Upper lobe of left lung (tissue), 6 donors: Measurements from ENCODE around the gene RALGDS. TPM values are rescaled to one million over a fixed set of nuclear protein-coding genes. Genes with fewer than 3 reads are reported as not detected.
A peak's percentile ranks its signal among the peaks of the same experiment; 100 is the strongest.

Experiments
- ATAC-seq, 2 donors: fragments of 200-7000 bp; cut with Tn5 transposase; one replicate each; pipeline ENCODE4 v1.9.1; 2022; ENCODE audit warnings: mild to moderate bottlenecking in 2 of 2, moderate library complexity in 2 of 2; ENCODE audit not compliant: low FRiP score in 2 of 2
- DNase-seq, 2 donors: peaks; one replicate each; pipeline ENCODE4 v3.0.0-alpha.2; 2019 to 2020
- H3K27ac ChIP-seq, 4 donors: fragments of 200-600 bp; sonication (generic); one replicate each; pipeline ENCODE4 v1.5.1; 2016 to 2019
- H3K27me3 ChIP-seq, 4 donors: fragments of 200-600 bp; sonication (generic); one replicate each; pipeline ENCODE4 v1.5.1; 2017 to 2019
- H3K36me3 ChIP-seq, 4 donors: fragments of 200-600 bp; sonication (generic); one replicate each; pipeline ENCODE4 v1.5.1; 2016 to 2019
- H3K4me1 ChIP-seq, 4 donors: fragments of 200-600 bp; sonication (generic); one replicate each; pipeline ENCODE4 v1.5.1; 2018 to 2019
- H3K4me3 ChIP-seq, 4 donors: fragments of 200-600 bp; sonication (generic); one replicate each; pipeline ENCODE4 v1.5.1; 2017 to 2019; ENCODE audit warnings: mild to moderate bottlenecking in 2 of 4, moderate library complexity in 1 of 4
- H3K9me3 ChIP-seq, 4 donors: fragments of 200-600 bp; sonication (generic); one replicate each; pipeline ENCODE4 v1.5.1; 2018 to 2019
- EP300 ChIP-seq, 4 donors: sonication (generic); formaldehyde crosslinking; IDR thresholded peaks; one replicate each; pipeline ENCODE4 v1.5.1; 2017; ENCODE audit warnings: antibody characterized with exemption in 4 of 4, control low read depth in 2 of 4
- POLR2A ChIP-seq, 4 donors: fragments of 450-650 bp; IDR thresholded peaks; one replicate each; pipeline ENCODE4 v1.5.1; 2016 to 2017; ENCODE audit warnings: antibody characterized with exemption in 4 of 4, mild to moderate bottlenecking in 2 of 4
- POLR2AphosphoS5 ChIP-seq, 2 donors: sonication (generic); formaldehyde crosslinking; IDR thresholded peaks; one replicate each; pipeline ENCODE4 v1.5.1; 2017; ENCODE audit warnings: antibody characterized with exemption in 2 of 2
- WGBS, 2 donors: methylation state at CpG; one replicate each; pipeline ENCODE4 v1.1.5; 2017 to 2018; 5-methylcytosine and 5-hydroxymethylcytosine counted together
- total RNA-seq, 6 donors: library from RNA; depleted of rRNA in 4 of 6; stranded (reverse); fragments of >200 nt in 4 of 6; gene quantifications; one replicate each; pipeline versions ENCODE4 v1.1.0 to v1.2.1, GENCODE V29; 2016 to 2021
- TF ChIP-seq, protein P1 (sequence below), 6 experiments: fragments of 450-650 bp in 4 of 6; fragments of 200-600 bp in 2 of 6; sonication (generic) in 2 of 6; IDR thresholded peaks; one replicate each; pipeline ENCODE4 v1.5.1; 2016 to 2019; ENCODE audit warnings: antibody characterized with exemption in 6 of 6
- donor health status: DM: no; HTN: no; CAD: no; lungs with moderate emphysema.
- donor health status: DM: no; HTN: yes; CAD: no; lungs with severe emphysema.

RALGDS gene
- total RNA-seq, 6 donors from 2014 or later, result 57.1 to 117 (median 88.9) TPM

DNA sequence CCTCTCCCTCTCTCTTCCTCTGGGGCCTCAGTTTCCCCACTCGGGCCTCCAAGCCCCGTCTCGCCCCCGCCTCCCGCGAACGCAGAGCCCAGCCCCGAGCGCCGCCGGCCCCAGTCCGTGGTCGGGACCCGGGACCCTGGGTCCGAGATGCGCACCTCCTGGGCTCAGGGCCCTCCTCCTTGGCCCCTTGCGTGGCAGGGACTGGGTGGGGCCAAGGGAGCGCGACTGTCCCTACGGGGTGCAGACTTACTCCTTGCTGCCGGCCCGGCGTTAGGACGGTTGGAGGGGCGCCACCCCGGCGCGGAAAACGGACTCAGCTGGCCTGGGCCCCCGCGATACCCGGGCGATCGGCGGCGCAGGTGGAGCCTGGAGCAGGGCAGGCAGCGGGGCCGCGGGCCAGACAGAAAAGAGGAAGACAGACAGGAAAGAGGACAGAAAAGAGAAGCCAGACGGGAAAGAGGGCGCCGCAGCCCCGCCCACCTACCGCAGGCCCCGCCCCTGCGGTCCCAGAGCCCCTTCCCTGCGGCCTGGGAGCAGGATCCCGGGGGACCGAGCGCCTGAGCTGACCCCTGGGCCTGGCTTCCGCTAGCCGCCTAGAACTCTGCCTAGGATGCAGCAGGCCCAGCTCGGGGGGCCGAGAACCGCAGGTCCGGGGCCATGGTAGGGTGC is 42.6 kb upstream of the RALGDS start, which contains the start of gene GBGT1:
Gene GBGT1, minus strand, starts transcription at position 411 of the 669 bp plus-strand sequence. CDS start 1,502 bp downstream, outside the sequence.
- DNase-seq (peak; percentile 81 to 95), ATAC-seq (peak; percentile 52 to 87)
- H3K4me3 ChIP-seq, result peak within 1 kb of the TSS; percentile 52 to 77 (median 68)
- TF ChIP-seq EP300 (IDR thresholded peaks at IDR 0.05) (no peak), POLR2A (IDR thresholded peaks at IDR 0.05) (peak in 1 of 4 donors; percentile 82), POLR2AphosphoS5 (IDR thresholded peaks at IDR 0.05) (peak in 1 of 2 donors; percentile 57)
- H3K9me3 ChIP-seq, result no peaks in the 10 kb centered on the region
- H3K27me3 ChIP-seq, result no peaks in the 10 kb centered on the region
- WGBS, 2 donors, result 1 to 5% methylated on average over 28 to 53 of the region's 56 CpGs
- H3K4me1 ChIP-seq, result peaks cover 21 to 32% (median 26%) of the 10 kb centered on the region in 4 donors
- peaks cover 0 to 3% (median 0%) of the 10 kb centered on the region in 4 donors for H3K36me3 ChIP-seq
- peak within 1 kb of the TSS; percentile 36 to 88 (median 84) for H3K27ac ChIP-seq

GRCh38 chr9:133162861-133163503 is 41.9 kb upstream of the RALGDS start:
- 41 to 55% methylated on average over 8 to 54 of the region's 54 CpGs for WGBS, 2 donors
- H3K27ac ChIP-seq, result peak overlapping the region; percentile 36 to 88 (median 84)
- peak overlapping the region; percentile 52 to 77 (median 68) for H3K4me3 ChIP-seq

DNA sequence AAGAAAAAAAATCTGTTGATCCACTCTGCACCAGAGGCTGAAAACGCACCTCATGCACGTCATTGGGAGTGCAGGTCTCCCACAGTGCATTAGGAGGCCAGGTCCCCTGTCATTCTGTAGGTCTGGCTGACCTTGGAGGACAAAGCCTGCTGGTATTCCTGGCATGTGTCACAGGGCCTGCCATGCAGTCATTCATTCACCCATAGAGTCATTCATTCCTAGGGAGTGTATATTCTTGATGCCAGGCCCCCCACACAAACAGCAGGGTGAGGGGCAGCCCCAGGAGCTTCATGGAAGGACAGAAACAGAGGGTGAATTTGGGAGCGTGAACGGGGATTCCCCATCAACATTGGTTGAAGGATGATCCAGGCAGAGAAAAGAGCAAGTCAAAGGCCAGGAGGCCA is 40.5 kb upstream of the RALGDS start:
- H3K27me3 ChIP-seq, result no peaks in the 10 kb centered on the region
- peak overlapping the region in 1 of 4 donors; percentile 31 for H3K27ac ChIP-seq
- H3K4me3 ChIP-seq, result no peak overlapping the region
- 83 to 86% methylated on average over 4 of the region's 4 CpGs for WGBS, 2 donors
- H3K9me3 ChIP-seq, result no peaks in the 10 kb centered on the region
- H3K36me3 ChIP-seq, result peaks cover 0 to 3% (median 0%) of the 10 kb centered on the region in 4 donors
- DNase-seq, result no peak
- ATAC-seq, result no peak
- peaks cover 21 to 32% (median 26%) of the 10 kb centered on the region in 4 donors for H3K4me1 ChIP-seq
- no peak for TF ChIP-seq EP300 (IDR thresholded peaks at IDR 0.05)
- TF ChIP-seq POLR2A (IDR thresholded peaks at IDR 0.05), result no peak
- TF ChIP-seq POLR2AphosphoS5 (IDR thresholded peaks at IDR 0.05), result no peak
- TF ChIP-seq, protein P1, sequence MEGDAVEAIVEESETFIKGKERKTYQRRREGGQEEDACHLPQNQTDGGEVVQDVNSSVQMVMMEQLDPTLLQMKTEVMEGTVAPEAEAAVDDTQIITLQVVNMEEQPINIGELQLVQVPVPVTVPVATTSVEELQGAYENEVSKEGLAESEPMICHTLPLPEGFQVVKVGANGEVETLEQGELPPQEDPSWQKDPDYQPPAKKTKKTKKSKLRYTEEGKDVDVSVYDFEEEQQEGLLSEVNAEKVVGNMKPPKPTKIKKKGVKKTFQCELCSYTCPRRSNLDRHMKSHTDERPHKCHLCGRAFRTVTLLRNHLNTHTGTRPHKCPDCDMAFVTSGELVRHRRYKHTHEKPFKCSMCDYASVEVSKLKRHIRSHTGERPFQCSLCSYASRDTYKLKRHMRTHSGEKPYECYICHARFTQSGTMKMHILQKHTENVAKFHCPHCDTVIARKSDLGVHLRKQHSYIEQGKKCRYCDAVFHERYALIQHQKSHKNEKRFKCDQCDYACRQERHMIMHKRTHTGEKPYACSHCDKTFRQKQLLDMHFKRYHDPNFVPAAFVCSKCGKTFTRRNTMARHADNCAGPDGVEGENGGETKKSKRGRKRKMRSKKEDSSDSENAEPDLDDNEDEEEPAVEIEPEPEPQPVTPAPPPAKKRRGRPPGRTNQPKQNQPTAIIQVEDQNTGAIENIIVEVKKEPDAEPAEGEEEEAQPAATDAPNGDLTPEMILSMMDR (IDR thresholded peaks at IDR 0.05), result no peak

More at GRCh38 chr9:133162861-133163503, 41.9 kb upstream of the RALGDS start:
- peak in 1 of 2 donors; percentile 20 for ATAC-seq
- no peak for TF ChIP-seq EP300 (IDR thresholded peaks at IDR 0.05)
- no peak for TF ChIP-seq POLR2A (IDR thresholded peaks at IDR 0.05)
- TF ChIP-seq, protein P1 (IDR thresholded peaks at IDR 0.05), result no peak
- no peak for TF ChIP-seq POLR2AphosphoS5 (IDR thresholded peaks at IDR 0.05)
- Histone ChIP-seq H3K36me3 (peaks cover 0 to 3% (median 0%) of the 10 kb centered on the region in 4 donors), H3K4me1 (peaks cover 21 to 32% (median 26%) of the 10 kb centered on the region in 4 donors), H3K27me3 (no peaks in the 10 kb centered on the region), H3K9me3 (no peaks in the 10 kb centered on the region)
- DNase-seq, result peak in 1 of 2 donors; percentile 85

- TF ChIP-seq POLR2A (IDR thresholded peaks at IDR 0.05) (peak in 1 of 4 donors; percentile 9), POLR2AphosphoS5 (IDR thresholded peaks at IDR 0.05) (peak; percentile 44 to 58), EP300 (IDR thresholded peaks at IDR 0.05) (peak in 1 of 4 donors; percentile 69)
- TF ChIP-seq, protein P1 (IDR thresholded peaks at IDR 0.05), result peak; percentile 73 to 86 (median 80)
- no peak overlapping the region for H3K4me3 ChIP-seq
- H3K9me3 ChIP-seq, result no peaks in the 10 kb centered on the region
- H3K27me3 ChIP-seq, result no peaks in the 10 kb centered on the region
- H3K4me1 ChIP-seq, result peaks cover 21 to 32% (median 26%) of the 10 kb centered on the region in 4 donors
- peaks cover 0 to 3% (median 0%) of the 10 kb centered on the region in 4 donors for H3K36me3 ChIP-seq
- H3K27ac ChIP-seq, result peak overlapping the region in 3 of 4 donors; percentile 5 to 63 (median 63)
- DNase-seq (peak in 1 of 2 donors; percentile 84), ATAC-seq (peak; percentile 88 to 89)
- WGBS, 2 donors, result 56 to 61% methylated on average over 9 of the region's 9 CpGs
Measured at GRCh38 chr9:133160742-133161546, 39.9 kb upstream of the RALGDS start.
